Activated CD4-positive, alpha-beta T cell treated with anti-CD3 and anti-CD28 coated beads for 36 hours (primary cell): Measurements from ENCODE around the gene CCNJ. TPM values are rescaled to one million over a fixed set of nuclear protein-coding genes. Genes with fewer than 3 reads are reported as not detected.
A peak's percentile ranks its signal among the peaks of the same experiment; 100 is the strongest.

Experiments
- ATAC-seq: fragments of 200-7000 bp; cut with Tn5 transposase; one replicate; pipeline ENCODE4 v1.10.0; 2021; ENCODE audit warnings: mild to moderate bottlenecking, moderate library complexity
- CTCF ChIA-PET: fragments of 350-600 bp; sonication (Branson Sonifier 250); formaldehyde crosslinking; loops from one replicate; lab custom pipeline; 2021; ENCODE audit warnings: antibody characterized with exemption; lab: Charles Lee
- POLR2A ChIA-PET: fragments of 350-600 bp; sonication (Branson Sonifier 250); formaldehyde crosslinking; loops from one replicate; lab custom pipeline; 2021; ENCODE audit warnings: antibody characterized with exemption, inconsistent platforms; lab: Charles Lee
- DNase-seq: peaks from one replicate; pipeline ENCODE4 v3.0.0-alpha.2; 2020
- H3K27ac Mint-ChIP-seq: one replicate; pipeline ENCODE4 v1.8.0; 2021; ENCODE audit warnings: mixed read lengths
- H3K27me3 Mint-ChIP-seq: one replicate; pipeline ENCODE4 v1.8.0; 2021; ENCODE audit warnings: mixed read lengths
- H3K36me3 Mint-ChIP-seq: one replicate; pipeline ENCODE4 v1.8.0; 2021; ENCODE audit warnings: low read depth, mixed read lengths
- H3K4me1 Mint-ChIP-seq: one replicate; pipeline ENCODE4 v1.8.0; 2021; ENCODE audit warnings: mixed read lengths
- H3K4me3 Mint-ChIP-seq: one replicate; pipeline ENCODE4 v1.8.0; 2021; ENCODE audit warnings: mild to moderate bottlenecking, moderate library complexity, mixed read lengths
- H3K9me3 Mint-ChIP-seq: one replicate; pipeline ENCODE4 v1.8.0; 2021; ENCODE audit warnings: low read depth, mixed read lengths
- intact Hi-C, 2 experiments: fragments of 100-400 bp; cut with DNase I in 1 of 2; cut with micrococcal nuclease in 1 of 2; formaldehyde crosslinking; loops; one replicate each; pipeline versions ENCODE4 v1.14.2 to v1.15.1; 2022 to 2024; cut with DNase I, micrococcal nuclease
- total RNA-seq, 2 experiments: library from RNA; stranded (reverse); gene quantifications; one replicate each; pipeline ENCODE4 v1.2.3, GENCODE V29; 2021

Gene CCNJ
- total RNA-seq, 2 experiments from 2014 or later, result 4.4 to 4.5 TPM

DNA sequence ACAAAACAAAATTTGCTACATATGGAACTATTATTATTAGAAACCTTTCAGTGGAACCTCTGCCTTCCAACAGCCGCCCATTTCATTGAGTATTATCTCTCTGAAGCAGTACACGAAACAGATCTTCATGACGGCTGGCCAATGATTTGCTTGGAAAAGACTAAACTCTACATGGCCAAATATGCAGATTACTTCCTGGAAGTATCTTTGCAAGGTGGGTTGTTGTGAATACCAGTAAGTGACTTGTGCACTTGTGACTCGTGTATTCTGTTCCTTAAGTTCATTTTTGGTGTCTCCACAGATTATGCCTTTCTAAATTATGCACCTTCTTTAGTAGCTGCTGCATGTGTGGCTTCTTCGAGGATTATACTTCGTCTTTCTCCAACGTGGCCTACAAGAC is 13.4 kb downstream of the CCNJ start:
- no peak for ATAC-seq
- ChIA-PET CTCF (interaction anchor here (1.0 kb wide), 1 partner anchor 14 kb away, joined by 3 read pairs; no protein-coding TSS in a partner anchor), POLR2A (no interaction called here)
- Mint-ChIP-seq H3K4me1 (peaks cover 11% of the 10 kb centered on the region), H3K27ac (peak overlapping the region; percentile 27), H3K27me3 (no peaks in the 10 kb centered on the region), H3K9me3 (no peaks in the 10 kb centered on the region), H3K36me3 (peaks cover 48% of the 10 kb centered on the region), H3K4me3 (no peak overlapping the region)
- no peak for DNase-seq
- intact Hi-C loops, result no loop called here

DNA sequence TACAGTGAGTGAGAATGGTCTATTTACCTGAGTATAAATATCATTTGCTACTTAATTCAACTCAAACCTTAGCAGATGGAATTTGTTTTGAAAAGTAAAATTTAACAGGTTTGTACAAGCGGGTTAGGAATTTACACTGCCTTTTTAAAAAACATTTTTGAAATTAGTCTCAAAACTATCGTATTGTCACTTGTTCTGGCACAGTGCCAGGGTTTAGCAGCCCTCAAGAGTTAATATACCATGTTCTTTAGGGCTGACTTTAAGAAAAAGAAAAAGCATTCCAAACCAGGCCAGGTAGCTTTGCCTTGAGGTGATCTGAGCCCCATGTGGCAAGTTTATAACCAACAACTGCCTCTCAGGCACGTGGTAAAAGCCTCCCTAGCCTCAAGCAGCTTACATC is 17.8 kb downstream of the CCNJ start:
- Mint-ChIP-seq H3K27ac (no peak overlapping the region), H3K36me3 (peaks cover 41% of the 10 kb centered on the region), H3K27me3 (no peaks in the 10 kb centered on the region), H3K4me1 (peaks cover 21% of the 10 kb centered on the region), H3K4me3 (no peak overlapping the region), H3K9me3 (no peaks in the 10 kb centered on the region)
- POLR2A ChIA-PET, result no interaction called here
- CTCF ChIA-PET, result interaction anchor here (1.0 kb wide), 1 partner anchor 14 kb away, joined by 4 read pairs; no protein-coding TSS in a partner anchor
- ATAC-seq (no peak), DNase-seq (no peak)
- intact Hi-C loops, result no loop called here

DNA sequence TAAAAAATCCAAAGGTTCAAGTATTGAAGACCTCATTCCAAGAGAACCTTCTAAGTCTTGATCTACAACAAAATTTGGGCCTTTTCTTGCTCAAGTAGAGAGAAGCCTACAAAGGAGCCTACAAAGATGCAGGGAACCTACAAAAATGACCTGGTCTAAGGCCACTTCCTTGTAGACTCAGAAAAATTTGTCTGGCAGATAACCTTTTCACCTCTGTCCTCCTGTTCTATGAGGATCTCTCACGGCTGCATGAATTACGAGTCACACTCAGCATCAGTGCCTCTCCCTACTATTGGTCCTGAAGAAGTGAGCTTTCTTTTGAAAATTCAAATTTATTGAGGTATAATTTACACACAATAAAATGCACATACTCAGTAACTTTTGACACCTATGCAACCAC is 29.3 kb downstream of the CCNJ start:
- no peak overlapping the region for H3K4me3 Mint-ChIP-seq
- ChIA-PET POLR2A (no interaction called here), CTCF (no interaction called here)
- no peak for DNase-seq
- no peaks in the 10 kb centered on the region for H3K9me3 Mint-ChIP-seq
- H3K27me3 Mint-ChIP-seq, result no peaks in the 10 kb centered on the region
- intact Hi-C loops, result loop anchor here (1.0 kb wide), 3 partner anchors 9 to 58 kb away; partner anchors contain the start of gene ZNF518A (in 1 of the 2)
- ATAC-seq, result no peak
- no peak overlapping the region for H3K27ac Mint-ChIP-seq
- H3K36me3 Mint-ChIP-seq, result no peaks in the 10 kb centered on the region
- peaks cover 20% of the 10 kb centered on the region for H3K4me1 Mint-ChIP-seq

DNA sequence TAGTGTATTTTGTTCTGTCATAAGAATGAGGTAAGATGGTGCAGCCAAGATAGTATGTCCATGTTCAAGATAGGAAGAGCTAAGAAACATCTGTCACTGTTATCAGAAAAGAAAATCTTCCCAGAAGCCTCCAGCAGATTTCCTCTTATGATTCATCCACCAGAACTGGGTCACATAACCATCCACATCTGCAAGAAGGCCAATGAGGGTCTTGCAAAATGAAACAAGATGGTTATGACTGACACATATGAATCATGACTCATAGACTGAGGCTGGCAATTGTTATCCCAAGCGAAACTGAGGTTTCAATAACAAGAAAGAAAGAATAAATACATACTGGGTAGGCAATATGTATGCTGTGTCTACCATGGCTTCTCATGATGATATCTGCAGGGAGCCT is 30.3 kb downstream of the CCNJ start:
- intact Hi-C loops, result loop anchor here (1.0 kb wide), 3 partner anchors 10 to 57 kb away; partner anchors contain the start of gene ZNF518A (in 1 of the 2)
- DNase-seq (peak; percentile 15), ATAC-seq (peak; percentile 99)
- peaks cover 20% of the 10 kb centered on the region for H3K4me1 Mint-ChIP-seq
- no peaks in the 10 kb centered on the region for H3K27me3 Mint-ChIP-seq
- no peak overlapping the region for H3K4me3 Mint-ChIP-seq
- peak overlapping the region; percentile 75 for H3K27ac Mint-ChIP-seq
- H3K9me3 Mint-ChIP-seq, result no peaks in the 10 kb centered on the region
- no peaks in the 10 kb centered on the region for H3K36me3 Mint-ChIP-seq
- CTCF ChIA-PET, result no interaction called here
- POLR2A ChIA-PET, result no interaction called here

DNA sequence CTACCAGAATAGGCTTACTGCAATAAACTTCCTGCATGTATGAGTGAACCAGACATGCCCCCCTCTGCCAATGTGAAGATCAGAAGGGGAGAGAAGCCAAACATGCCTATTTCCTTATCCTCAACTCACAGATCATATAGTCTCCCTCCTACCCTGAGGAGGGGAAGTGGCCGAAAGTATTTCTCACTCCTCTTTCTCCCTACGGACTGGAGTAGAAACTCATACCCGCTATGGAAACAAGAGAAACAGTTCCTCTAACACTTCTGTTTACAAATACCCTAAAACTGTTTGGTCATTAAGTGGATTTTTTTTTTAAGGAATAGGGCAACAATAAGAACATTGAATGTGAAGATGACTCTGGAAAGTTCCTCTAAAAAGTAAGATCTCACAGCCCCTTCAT is 31.4 kb downstream of the CCNJ start:
- no peak for ATAC-seq
- intact Hi-C loops, result loop anchor here in 1 of 2 experiments (1.0 kb wide), 1 partner anchor 11 kb away; no protein-coding TSS in a partner anchor
- H3K36me3 Mint-ChIP-seq, result peaks cover 4% of the 10 kb centered on the region
- POLR2A ChIA-PET, result no interaction called here
- H3K27me3 Mint-ChIP-seq, result no peaks in the 10 kb centered on the region
- H3K9me3 Mint-ChIP-seq, result no peaks in the 10 kb centered on the region
- H3K4me3 Mint-ChIP-seq, result no peak overlapping the region
- no peak overlapping the region for H3K27ac Mint-ChIP-seq
- CTCF ChIA-PET, result no interaction called here
- H3K4me1 Mint-ChIP-seq, result peaks cover 20% of the 10 kb centered on the region
- DNase-seq, result no peak

DNA sequence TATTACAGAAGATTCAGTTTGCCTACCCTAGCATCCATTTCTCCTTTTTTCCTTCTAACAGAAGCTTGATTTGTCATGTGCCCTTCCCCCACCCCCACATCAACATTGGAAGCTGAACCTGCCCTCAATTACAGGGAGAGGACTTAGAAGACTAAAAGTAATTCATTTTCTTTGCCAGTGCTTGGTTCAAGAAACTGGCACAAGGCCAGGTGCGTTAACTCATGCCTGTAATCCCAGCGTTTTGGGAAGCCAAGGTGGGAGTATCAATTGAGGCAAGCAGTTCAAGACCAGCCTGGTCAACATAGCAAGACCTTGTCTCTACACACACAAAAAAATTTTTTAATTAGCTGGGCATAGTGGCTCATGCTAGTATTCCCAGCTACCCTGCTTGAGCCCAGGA is 32.6 kb downstream of the CCNJ start:
- intact Hi-C loops, result no loop called here
- peaks cover 20% of the 10 kb centered on the region for H3K4me1 Mint-ChIP-seq
- ATAC-seq (no peak), DNase-seq (no peak)
- ChIA-PET CTCF (interaction anchor here (0.6 to 1.7 kb wide), 4 partner anchors 8 to 319 kb away, joined by 3 to 8 read pairs (median 4); no protein-coding TSS in a partner anchor), POLR2A (interaction anchor here (0.8 to 1.6 kb wide), 2 partner anchors 14 to 18 kb away, joined by 3 to 5 read pairs; no protein-coding TSS in a partner anchor)
- no peaks in the 10 kb centered on the region for H3K9me3 Mint-ChIP-seq
- no peaks in the 10 kb centered on the region for H3K27me3 Mint-ChIP-seq
- no peak overlapping the region for H3K27ac Mint-ChIP-seq
- H3K4me3 Mint-ChIP-seq, result no peak overlapping the region
- peaks cover 11% of the 10 kb centered on the region for H3K36me3 Mint-ChIP-seq

DNA sequence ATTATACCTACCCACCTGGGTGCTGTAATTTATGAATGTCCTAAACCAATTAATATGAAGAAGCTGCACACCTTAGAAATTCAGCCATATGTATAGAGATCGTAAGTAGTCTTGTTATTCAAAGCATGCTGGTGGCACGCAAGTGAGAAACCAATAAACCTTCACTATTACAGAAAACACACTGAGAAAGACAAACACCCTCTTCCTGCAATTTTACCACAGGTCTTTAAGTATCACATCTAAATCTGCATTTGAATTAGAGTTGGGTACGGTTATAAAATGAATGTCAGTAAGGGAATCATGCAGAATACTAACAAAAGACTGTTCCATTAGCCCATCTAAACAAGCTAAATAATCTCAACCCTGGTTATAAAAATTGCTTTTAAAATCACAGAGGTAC is 33.8 kb downstream of the CCNJ start:
- Mint-ChIP-seq H3K4me1 (peaks cover 20% of the 10 kb centered on the region), H3K27me3 (no peaks in the 10 kb centered on the region), H3K36me3 (peaks cover 15% of the 10 kb centered on the region), H3K9me3 (no peaks in the 10 kb centered on the region), H3K27ac (no peak overlapping the region), H3K4me3 (no peak overlapping the region)
- intact Hi-C loops, result no loop called here
- no peak for ATAC-seq
- POLR2A ChIA-PET, result no interaction called here
- DNase-seq, result no peak
- CTCF ChIA-PET, result interaction anchor here (0.6 kb wide), 1 partner anchor 17 kb away, joined by 3 read pairs; no protein-coding TSS in a partner anchor

DNA sequence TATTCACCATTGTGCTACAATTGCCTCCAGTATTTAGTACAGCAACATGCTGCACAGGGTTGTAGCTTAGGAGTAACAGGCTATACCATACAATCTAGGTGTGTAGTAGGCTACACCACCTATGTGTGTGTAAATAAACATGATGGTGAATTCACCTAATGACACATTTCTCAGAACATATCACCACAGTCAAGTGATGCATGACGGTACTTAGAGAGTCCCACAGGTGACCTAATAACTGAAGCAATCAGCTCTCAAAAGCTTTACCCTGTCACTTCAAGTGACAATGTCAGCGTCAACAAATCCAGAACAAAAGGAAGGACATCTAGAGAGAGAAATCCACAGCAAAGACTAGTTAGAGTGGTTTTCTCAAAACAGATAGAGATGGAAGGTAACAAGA is 38.8 kb downstream of the CCNJ start:
- Mint-ChIP-seq H3K9me3 (no peaks in the 10 kb centered on the region), H3K4me3 (no peak overlapping the region), H3K27ac (no peak overlapping the region), H3K27me3 (no peaks in the 10 kb centered on the region), H3K4me1 (no peaks in the 10 kb centered on the region), H3K36me3 (peaks cover 17% of the 10 kb centered on the region)
- ChIA-PET CTCF (interaction anchor here (1.6 to 1.7 kb wide), 2 partner anchors 64 to 65 kb away, joined by 3 to 4 read pairs; no protein-coding TSS in a partner anchor), POLR2A (interaction anchor here (0.7 kb wide), 1 partner anchor 48 kb away, joined by 4 read pairs; the partner anchor contains the start of gene ZNF518A)
- intact Hi-C loops, result no loop called here
- ATAC-seq (peak; percentile 30), DNase-seq (no peak)

DNA sequence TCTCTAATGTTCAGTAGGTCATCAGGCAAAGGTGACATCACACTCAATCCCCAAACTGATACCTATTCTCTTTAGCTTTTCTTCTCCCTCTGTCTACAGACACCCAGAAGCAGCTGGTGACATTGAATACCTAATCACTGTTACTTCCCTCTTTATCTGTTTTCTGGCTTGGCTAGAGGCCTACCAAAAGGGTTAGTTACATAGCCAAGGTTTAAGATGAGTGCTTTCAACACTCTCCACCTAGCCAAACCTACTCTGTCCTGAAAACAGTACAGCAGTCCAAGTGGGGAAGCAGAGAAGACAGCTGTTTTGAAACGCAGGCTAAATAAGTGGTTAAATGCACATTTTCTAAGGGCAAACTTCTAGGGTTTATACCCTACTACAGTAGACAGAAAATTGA is 39.4 kb downstream of the CCNJ start:
- peaks cover 20% of the 10 kb centered on the region for H3K36me3 Mint-ChIP-seq

DNA sequence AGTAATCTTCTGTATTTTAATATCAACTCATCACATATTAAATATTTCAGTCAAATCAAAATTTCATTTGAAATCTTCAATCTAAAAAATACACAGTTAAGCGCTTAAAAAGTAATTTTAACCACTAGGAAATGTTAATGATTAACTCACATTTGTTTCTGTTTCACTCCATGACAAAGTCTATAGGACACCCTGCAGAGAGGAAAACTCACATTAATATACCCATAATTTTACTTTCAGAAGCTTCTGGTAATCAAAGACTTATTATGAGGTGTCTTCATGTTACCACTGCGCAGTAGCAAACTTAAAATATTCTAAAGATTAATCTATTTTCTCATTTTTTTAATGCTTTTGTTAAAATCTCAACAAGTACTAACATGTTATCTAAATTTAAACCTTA is 45.7 kb downstream of the CCNJ start:
- peaks cover 13% of the 10 kb centered on the region for H3K27me3 Mint-ChIP-seq
- ATAC-seq (no peak), DNase-seq (no peak)
- peaks cover 6% of the 10 kb centered on the region for H3K4me1 Mint-ChIP-seq
- ChIA-PET POLR2A (interaction anchor here (0.7 to 2.3 kb wide), 5 partner anchors 13 to 1187 kb away, joined by 3 to 49 read pairs (median 3); partner anchors contain the start of gene ZNF518A), CTCF (interaction anchor here (0.6 to 3.3 kb wide), 6 partner anchors 13 to 233 kb away, joined by 3 to 13 read pairs (median 6); partner anchors contain the start of gene ZNF518A)
- intact Hi-C loops, result loop anchor here in 1 of 2 experiments (1.0 kb wide), 1 partner anchor 26 kb away; no protein-coding TSS in a partner anchor
- H3K4me3 Mint-ChIP-seq, result peak overlapping the region; percentile 92
- H3K36me3 Mint-ChIP-seq, result peaks cover 5% of the 10 kb centered on the region
- H3K27ac Mint-ChIP-seq, result no peak overlapping the region
- H3K9me3 Mint-ChIP-seq, result no peaks in the 10 kb centered on the region

More for the DNA sequence above, 39.4 kb downstream of the CCNJ start:
- ATAC-seq (no peak), DNase-seq (no peak)
- Mint-ChIP-seq H3K4me3 (no peak overlapping the region), H3K27ac (no peak overlapping the region), H3K9me3 (no peaks in the 10 kb centered on the region), H3K4me1 (no peaks in the 10 kb centered on the region), H3K27me3 (no peaks in the 10 kb centered on the region)
- POLR2A ChIA-PET, result interaction anchor here (0.7 kb wide), 1 partner anchor 47 kb away, joined by 4 read pairs; the partner anchor contains the start of gene ZNF518A
- intact Hi-C loops, result no loop called here
- CTCF ChIA-PET, result interaction anchor here (1.6 to 1.7 kb wide), 2 partner anchors 64 to 66 kb away, joined by 3 to 4 read pairs; no protein-coding TSS in a partner anchor

DNA sequence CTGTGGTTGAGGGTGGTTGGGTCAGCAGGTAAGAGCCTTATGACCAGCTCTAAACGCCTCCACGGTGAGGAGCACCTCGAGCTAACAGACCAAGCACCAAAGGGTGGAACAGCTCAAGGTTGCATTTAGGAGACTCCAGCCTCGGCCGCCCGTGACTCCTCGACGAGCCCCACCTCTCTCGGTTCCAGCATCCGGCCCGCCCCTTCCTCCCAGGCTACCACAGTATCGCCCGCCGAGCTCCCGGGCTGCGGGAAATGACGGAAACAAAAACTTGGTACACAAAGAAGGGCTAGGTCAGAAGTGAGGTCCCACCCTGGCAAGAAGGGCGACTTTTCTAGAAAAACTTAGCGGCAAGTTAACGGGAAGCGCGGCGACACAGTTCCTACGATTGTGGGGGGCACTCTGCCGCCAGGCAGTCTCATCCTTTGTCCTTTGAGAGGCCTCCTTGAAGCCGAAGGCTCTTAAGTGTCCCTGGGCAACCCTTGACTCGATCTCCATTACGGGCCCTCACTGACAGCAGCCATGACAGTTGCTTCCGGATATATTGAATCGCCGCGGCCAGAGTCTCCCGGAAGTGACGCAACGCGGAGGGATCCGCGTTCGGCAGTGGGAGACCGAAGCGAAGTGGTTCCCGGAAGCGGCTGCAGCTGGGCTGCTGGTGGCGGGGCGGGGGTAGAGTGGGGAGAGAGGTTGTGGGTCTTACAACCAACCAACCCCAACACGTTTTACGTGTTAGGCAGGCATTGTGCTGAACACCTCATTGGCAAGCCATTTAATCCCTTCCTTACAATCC is 46.5 kb downstream of the CCNJ start:
- Mint-ChIP-seq H3K36me3 (peaks cover 5% of the 10 kb centered on the region), H3K27me3 (peaks cover 15% of the 10 kb centered on the region), H3K4me1 (peaks cover 6% of the 10 kb centered on the region), H3K27ac (peak overlapping the region; percentile 99), H3K9me3 (no peaks in the 10 kb centered on the region), H3K4me3 (peak overlapping the region; percentile 92)
- intact Hi-C loops, result loop anchor here (1.0 kb wide), 7 partner anchors 17 to 742 kb away; partner anchors contain the start of genes CCNJ (in 2 of the 2), ZNF518A (in 2 of the 2), CC2D2B (in 1 of the 2) and LCOR (in 1 of the 2)
- ATAC-seq (peak; percentile 91), DNase-seq (peak; percentile 95)
- ChIA-PET POLR2A (interaction anchor here (0.6 to 2.3 kb wide), 6 partner anchors 14 to 1187 kb away, joined by 3 to 49 read pairs (median 4); partner anchors contain the start of gene ZNF518A), CTCF (interaction anchor here (0.6 to 3.3 kb wide), 6 partner anchors 14 to 232 kb away, joined by 3 to 13 read pairs (median 6); partner anchors contain the start of gene ZNF518A)
